GM10847 (cell line): Measurements from ENCODE around the gene CHAD.
A peak's percentile ranks its signal among the peaks of the same experiment; 100 is the strongest.

Experiments used
- POLR2A ChIP-seq: IDR thresholded peaks from 2 replicates; pipeline ENCODE4 v1.6.1; 2011; ENCODE audit not compliant: insufficient read length; ENCODE audit errors: extremely low read depth

The CHAD gene, protein sequence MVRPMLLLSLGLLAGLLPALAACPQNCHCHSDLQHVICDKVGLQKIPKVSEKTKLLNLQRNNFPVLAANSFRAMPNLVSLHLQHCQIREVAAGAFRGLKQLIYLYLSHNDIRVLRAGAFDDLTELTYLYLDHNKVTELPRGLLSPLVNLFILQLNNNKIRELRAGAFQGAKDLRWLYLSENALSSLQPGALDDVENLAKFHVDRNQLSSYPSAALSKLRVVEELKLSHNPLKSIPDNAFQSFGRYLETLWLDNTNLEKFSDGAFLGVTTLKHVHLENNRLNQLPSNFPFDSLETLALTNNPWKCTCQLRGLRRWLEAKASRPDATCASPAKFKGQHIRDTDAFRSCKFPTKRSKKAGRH

DNA sequence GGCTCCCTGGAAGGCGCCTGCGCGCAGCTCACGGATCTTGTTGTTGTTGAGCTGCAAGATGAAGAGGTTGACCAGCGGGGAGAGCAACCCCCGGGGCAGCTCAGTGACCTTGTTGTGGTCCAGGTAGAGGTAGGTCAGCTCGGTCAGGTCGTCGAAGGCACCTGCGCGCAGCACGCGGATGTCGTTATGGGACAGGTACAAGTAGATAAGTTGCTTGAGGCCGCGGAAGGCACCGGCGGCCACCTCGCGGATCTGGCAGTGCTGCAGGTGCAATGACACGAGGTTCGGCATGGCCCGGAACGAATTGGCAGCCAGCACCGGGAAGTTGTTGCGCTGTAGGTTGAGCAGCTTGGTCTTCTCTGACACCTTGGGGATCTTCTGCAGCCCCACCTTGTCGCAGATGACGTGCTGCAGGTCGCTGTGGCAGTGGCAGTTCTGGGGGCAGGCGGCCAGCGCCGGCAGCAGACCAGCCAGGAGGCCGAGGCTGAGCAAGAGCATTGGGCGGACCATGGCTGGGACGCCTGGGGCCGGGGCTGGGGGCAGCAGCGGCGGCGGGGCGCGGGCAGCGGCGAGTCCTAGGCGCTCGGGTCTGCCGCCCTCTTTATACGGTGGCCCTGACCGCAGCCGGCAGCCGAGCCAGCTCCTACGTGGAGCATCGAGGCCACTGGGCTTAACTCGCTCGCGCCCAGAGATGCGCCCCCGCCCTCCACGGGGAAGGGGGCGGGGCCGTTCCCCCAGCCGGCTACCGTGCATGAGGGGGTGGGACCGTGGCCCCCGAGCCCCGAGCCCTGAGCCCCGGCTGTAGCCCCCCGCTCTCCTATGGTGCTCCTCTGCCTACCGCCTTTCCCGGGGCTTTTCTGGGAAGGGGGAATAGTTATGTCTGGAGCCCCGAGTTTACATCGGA lies at the start of gene CHAD:
Gene CHAD (minus strand): TSS at position 577 of the 904 bp plus-strand sequence. CDS start 67 bp downstream, at position 510.
- TF ChIP-seq POLR2A = no peak

DNA sequence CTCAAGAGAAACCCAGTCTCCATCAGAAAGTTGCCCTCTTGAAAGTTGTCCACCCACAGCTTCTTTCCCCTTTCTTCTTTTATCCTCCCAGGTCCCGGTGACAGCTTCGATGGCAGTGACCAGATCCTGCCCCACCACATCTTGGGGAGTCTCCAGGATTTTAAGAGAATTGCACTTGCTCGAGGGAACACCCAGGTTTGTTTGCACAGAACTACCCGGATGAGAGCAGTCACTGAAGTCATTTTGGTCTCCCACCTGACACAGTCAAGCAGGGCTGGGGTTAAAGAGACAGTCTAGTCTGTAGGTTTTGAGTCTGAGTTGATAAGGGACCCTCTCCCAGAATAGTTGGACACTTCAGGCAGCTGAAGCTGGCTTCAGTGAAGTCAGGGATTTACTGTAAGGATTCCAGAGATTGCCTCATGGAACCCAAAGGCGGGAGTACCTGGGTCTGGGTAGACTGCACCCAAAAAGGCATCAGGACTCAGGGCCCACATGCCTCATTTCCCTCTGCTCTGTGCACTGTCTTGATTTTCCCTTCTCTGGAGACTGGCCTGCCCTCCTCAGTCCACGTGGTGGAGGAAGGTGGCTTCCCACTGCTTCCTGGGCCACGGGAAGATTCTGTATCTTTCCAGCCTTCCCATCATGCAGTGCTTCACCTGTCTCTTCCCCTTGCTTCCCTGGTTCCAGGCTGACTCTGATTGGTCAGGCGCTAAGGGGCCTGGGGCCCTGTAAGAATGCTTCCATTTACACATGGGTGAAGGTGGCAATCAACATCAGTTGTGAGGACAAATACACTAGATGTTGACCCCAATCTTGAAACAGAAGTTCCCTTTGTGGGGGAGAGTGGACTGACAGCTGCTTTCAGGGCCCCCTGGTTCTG lies 49.1 kb upstream of the CHAD start:
- no peak for TF ChIP-seq POLR2A

DNA sequence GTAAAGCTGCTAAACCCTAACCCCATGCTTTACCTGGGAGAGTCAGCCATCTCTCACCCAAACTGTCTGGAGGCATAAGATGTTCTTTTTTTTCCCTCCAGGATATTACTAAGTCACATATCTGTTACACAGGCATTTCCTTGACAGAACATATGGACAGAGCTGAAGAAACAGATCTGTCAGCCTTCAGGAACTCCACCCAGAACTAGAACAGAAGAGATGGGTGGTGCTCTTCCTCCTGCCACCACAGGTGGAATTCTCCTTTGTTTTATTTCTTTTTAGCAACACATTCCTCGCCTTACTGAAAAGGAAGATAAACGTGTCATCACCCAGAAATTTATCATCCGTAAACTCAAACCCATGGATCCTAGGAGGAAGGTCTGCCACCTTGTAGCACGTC lies 48.3 kb upstream of the CHAD start:
- TF ChIP-seq POLR2A = no peak

DNA sequence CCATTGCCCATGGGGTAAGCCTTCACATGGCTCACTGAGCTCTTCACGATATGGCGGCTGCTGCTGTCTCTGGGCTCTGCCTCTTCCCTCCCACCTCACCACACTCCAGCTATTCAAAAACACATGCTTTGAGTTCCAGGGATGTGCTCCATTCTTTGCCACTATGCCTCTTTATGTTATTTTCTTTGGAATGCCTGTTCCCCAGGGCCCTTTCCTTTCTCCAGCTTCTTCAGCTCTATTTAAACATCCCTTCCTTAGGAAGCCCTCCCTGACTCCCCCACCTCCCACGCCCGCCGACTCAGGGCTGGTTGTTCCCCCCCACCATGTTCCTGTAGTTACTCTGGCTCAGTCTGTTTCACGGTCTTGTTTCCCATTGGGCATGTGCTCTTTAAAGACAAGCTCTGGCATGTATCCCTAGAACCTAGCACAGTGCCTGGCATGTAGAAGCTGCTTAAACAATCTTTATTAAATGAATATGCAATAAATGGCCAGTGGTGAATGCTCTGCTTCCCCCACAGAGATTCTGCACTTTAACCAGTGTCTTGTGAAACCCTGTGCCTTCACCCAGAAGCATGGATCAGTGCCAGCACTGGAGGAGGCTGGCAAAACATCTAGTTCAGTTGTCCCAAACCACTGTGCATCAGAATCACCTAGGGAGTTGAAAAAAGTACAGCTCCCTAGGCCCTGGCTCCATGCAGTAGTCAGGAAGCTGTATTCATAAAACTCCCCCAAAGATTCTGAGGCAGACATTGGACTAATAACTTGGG lies 46.4 kb upstream of the CHAD start:
- TF ChIP-seq POLR2A = no peak

DNA sequence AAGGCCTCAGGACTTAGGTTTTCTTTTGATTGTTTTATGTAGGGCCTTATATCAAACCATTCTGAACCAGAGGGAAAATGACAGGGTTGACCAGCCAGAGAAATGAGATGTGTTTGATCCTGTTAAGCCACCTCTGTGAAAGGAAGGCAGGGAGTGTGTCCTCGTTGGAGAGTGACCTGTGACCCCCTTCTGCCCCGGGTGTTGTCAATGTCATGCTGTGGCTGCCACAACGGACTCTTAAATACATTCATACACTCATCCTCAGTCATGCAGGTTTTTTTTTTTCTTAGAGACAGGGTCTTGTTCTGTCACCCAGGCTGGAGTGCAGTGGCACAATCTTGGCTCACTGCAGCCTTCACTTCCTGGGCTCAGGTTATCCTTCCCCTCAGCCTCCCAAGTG lies 45.7 kb upstream of the CHAD start:
- TF ChIP-seq POLR2A = no peak

DNA sequence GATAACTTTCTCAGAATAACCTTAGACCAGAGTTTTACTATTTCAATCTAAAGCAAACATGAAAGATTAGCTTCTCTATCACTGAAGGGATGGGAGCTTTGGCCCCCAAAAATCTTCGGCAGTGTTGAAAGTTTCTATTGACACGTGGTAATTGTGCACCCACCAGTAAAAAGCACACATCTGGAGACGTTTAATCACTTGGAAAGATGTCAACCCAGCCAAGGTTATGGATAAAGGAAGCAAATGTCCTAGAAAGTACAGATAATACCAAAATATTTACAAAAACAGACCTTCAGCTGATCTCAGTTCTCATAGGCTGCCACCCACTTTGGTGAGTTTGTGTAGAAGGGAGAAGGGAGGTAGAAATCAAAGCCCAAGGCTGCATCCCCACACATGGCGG lies 44.8 kb upstream of the CHAD start:
- TF ChIP-seq POLR2A = no peak

DNA sequence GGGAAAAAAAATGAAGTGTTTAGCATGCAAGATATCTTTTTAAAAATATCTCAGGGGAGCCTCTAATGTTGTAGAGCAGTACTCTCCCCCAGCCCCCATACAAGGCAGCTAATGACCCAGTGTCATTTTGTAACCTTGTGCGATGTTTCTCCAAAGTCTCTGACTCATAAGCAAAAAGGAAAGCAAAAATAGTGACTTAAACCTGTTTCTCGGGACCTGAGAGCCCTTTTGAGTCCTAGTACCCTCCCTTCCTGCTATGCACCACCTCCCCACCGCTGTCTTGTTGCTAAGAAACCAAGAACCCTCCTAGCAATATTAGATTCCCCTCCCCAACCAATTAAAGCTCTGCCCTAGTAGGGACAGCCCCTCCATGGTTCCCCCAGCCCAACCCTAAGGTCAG lies 42.4 kb upstream of the CHAD start:
- TF ChIP-seq POLR2A = no peak

DNA sequence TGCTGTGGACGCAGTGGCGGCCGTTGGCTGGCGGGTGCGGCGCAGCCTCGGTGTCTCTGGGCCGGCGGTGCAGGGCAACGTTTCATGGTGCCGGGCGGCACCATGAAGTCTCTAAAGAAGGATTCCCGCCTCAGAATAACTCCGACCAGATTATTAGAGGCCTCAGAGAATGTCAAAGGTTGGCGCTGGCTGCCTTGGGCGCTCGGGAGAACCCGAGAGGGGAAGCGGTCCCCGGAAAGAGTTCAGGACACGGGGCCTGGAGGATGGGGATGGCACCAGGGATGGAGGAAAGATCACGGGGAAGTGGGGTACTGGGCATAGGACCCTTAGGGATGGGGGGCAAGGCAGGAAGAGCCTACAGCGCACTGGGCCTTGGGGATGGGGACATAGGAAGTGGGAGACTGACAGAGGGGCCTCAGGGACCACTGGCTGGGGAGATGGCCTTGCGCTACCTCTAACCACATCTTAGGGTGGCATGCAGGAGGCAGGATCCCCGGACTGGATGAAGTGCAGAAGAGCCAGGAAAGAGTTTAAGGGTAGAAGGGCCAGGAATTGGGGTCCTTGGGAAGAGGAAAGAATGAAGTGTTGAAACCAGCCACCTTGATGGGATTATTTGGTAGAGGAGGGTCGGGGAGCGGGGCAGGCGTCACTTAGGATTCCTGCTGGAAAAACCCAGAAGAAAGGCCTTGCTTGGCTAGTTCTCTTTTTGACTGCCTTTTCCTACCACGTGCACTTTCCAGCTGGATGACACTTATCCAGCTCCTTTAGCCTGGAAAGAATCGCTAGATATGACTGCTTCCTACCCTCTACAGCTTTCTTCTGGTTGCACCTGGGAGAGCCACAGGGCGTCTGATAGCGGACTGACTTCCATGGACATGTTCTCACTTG lies 40.1 kb upstream of the CHAD start:
- no peak for TF ChIP-seq POLR2A

DNA sequence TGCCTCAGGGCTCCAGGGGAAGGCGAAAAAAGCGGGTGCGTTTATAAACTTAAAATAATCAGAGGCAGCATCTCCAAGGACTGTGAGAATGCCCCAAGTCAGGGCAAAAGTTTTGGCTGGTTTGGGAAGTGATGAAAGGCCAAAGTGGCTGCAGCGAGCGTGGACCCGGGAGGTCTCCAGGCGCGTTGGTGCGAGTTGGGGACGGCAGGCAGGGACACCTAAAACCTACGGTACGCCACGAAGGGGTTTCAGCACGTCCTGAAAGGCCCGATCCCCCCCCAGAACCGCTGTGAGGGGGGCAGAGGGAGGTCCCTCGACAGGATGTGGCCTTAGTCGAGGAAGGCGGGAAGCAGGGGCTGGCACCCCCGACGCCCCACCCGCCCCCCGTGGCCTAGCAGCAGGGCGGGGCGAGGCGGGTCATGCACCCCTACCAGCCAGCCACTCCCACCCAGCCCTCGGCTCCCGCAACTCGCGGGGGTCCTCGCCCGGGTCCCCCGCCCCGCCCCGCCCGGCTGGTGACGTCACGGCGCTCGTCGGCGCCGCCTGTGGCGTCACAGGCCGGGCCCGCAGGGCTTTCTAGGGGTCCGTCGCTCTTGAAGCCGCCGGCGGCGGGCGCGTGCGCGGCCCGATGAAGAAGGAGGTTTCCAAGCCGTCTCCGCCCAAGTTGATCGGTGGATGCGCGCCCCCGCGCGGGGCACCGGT lies 39.3 kb upstream of the CHAD start, which contains the start of gene MYCBPAP:
Gene MYCBPAP (plus strand): TSS at position 569 of the 702 bp plus-strand sequence. CDS start 236 bp downstream, outside the sequence.
- peak; percentile 45 for TF ChIP-seq POLR2A

DNA sequence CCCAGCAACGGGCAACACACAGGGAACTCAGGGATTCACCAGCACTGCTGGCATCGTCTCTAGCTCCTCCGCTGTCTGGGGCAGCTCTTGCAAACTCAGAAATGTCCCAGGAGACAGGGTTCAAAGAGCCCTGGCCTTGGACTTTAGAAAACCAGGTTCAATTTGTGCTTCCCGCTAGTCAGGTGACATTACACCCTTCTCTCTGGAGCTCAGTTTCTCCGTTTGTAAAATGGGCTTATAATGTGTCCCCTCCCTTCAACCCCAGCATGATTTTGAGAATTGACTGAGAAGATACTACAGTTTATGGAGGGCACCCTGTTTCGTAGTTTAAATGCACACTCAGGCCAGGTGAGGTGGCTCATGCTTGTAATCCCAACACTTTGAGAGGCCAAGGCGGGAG lies 37.6 kb upstream of the CHAD start:
- TF ChIP-seq POLR2A = no peak

DNA sequence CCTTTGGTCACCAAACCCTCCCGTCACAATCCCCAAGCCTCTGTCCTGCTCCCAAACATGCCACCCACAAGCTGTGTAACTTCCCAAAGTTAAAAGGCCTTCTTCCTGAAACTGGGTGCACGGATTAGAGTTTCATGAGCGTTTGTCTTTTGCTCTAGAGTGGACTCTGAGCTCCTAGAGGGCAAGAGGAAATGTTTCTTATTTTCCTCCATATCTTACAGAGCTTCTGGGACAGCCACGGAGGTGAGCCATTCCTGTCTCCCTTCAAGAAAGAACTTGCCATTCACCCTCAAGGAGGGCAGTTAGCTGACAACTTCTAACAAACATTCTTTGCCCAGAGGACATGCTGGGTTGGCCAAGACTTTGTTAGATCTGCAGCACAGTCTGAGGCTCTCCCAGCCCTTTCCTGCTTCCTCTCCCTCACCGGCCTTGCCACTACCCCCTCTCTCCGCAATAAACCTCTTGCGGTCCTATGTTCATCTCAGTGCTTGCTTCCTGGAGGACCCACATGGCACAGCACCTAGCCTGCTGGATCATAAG lies 37.0 kb upstream of the CHAD start:
- TF ChIP-seq POLR2A = no peak

DNA sequence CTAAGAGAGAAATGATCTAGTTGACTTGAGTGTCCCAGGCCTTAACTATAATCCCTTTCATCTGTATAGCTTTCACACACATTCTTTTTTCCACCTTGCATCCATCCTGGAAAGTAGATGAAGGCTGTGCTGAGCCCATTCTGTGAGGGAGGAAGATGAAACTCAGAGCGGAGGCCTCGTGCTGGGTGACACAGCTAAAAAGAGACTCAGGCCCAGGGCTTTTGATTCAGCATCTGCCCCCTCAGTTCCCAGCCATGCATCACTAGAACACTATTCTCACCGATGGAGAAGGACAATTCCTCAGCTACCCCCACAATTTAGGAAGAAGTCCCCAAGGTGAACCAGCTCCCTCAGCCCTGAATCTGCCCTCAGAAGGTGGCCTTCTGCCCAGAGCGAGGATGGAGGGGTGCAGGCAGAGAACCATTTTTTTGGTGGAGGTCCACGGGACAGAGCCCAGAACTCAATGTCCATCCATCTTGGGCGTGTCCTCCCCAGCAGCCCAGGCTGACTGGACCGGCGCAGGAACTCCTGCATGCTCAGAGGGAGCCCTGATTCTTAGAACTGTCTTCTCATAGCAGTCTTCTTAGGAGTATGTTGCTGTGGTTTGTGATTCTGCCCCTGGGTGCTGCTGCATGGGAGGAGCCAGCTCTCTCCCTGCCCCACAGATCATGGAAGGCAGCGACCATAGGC lies 33.8 kb upstream of the CHAD start:
- no peak for TF ChIP-seq POLR2A
